Activated CD4-positive, alpha-beta T cell treated with anti-CD3 and anti-CD28 coated beads, Interleukin-2, amount 50 U/mL, for 24 hours (primary cell): ENCODE measurements around the gene PLIN1.
A peak's percentile ranks its signal among the peaks of the same experiment; 100 is the strongest.

Experiments used
- DNase-seq, 2 donors: peaks; one replicate each; pipeline ENCODE4 v3.0.0-alpha.2; 2020; ENCODE audit warnings: low read depth in 1 of 2, low spot score in 1 of 2

Gene PLIN1

GRCh38 chr15:89654301-89654761 is 24.8 kb downstream of the PLIN1 start:
- DNase-seq = no peak

- no peak for DNase-seq
Measured at GRCh38 chr15:89653578-89653977, 25.6 kb downstream of the PLIN1 start.

GRCh38 chr15:89652666-89653065 is 26.5 kb downstream of the PLIN1 start:
- DNase-seq = no peak

- DNase-seq = no peak
Measured at GRCh38 chr15:89652131-89652530, 27.0 kb downstream of the PLIN1 start.

GRCh38 chr15:89649716-89650115 is 29.5 kb downstream of the PLIN1 start:
- no peak for DNase-seq

- no peak for DNase-seq
Measured at GRCh38 chr15:89649013-89649625, 30.0 kb downstream of the PLIN1 start.

GRCh38 chr15:89648106-89649012 is 30.8 kb downstream of the PLIN1 start:
- no peak for DNase-seq

- DNase-seq = peak; percentile 41 to 47
Measured at GRCh38 chr15:89647191-89647851, 31.8 kb downstream of the PLIN1 start.

GRCh38 chr15:89646416-89647141 is 32.6 kb downstream of the PLIN1 start:
- DNase-seq = no peak

- DNase-seq = no peak
Measured at GRCh38 chr15:89645680-89646079, 33.5 kb downstream of the PLIN1 start.

- DNase-seq = no peak
Measured at GRCh38 chr15:89642106-89642505, 37.1 kb downstream of the PLIN1 start.

GRCh38 chr15:89641053-89641452 is 38.1 kb downstream of the PLIN1 start:
- no peak for DNase-seq

GRCh38 chr15:89640245-89640644 is 38.9 kb downstream of the PLIN1 start:
- DNase-seq = no peak

- DNase-seq = no peak
Measured at GRCh38 chr15:89633585-89633984, 45.6 kb downstream of the PLIN1 start.

- DNase-seq = no peak
Measured at GRCh38 chr15:89632563-89633430, 46.4 kb downstream of the PLIN1 start.

- no peak for DNase-seq
Measured at GRCh38 chr15:89631902-89632264, 47.3 kb downstream of the PLIN1 start.

GRCh38 chr15:89630974-89631901 is 47.9 kb downstream of the PLIN1 start:
- DNase-seq = no peak

GRCh38 chr15:89630260-89630659 is 48.9 kb downstream of the PLIN1 start:
- DNase-seq = no peak

GRCh38 chr15:89629829-89630228 is 49.3 kb downstream of the PLIN1 start:
- DNase-seq = no peak
